ENCODE measurements around the gene ELK1.

The ELK1 gene

GRCh38 chrX:47619486-47620302 lies 30.7 kb downstream of the ELK1 start, which contains the start of gene SYN1:
SYN1 (minus strand) TSS chrX:47619857; CDS start chrX:47619728, 129 bp downstream.
- H3K9ac ChIP-seq (ENCODE audit: low read length), result no peak within 1 kb of the TSS
- H3K4me2 ChIP-seq (ENCODE audit: low read length), result peak within 1 kb of the TSS; percentile 74
- no peaks in the 10 kb centered on the region for H3K36me3 ChIP-seq (ENCODE audit: insufficient read depth, low read length)
- H2AFZ ChIP-seq (ENCODE audit: low read length), result no peak within 1 kb of the TSS
- H3K27me3 ChIP-seq (ENCODE audit: insufficient read depth, low read length), result no peaks in the 10 kb centered on the region
- no peaks in the 10 kb centered on the region for H3F3A ChIP-seq (ENCODE audit: insufficient read depth, low read length)
- no peaks in the 10 kb centered on the region for H4K20me1 ChIP-seq (ENCODE audit: insufficient read depth, low read length)
- H3K79me2 ChIP-seq (ENCODE audit: insufficient read depth, low read length), result no peaks in the 10 kb centered on the region
- no peak within 1 kb of the TSS for H3K27ac ChIP-seq (ENCODE audit: low read depth, low read length, poor library complexity, severe bottlenecking)
- TF ChIP-seq EZH2 (IDR thresholded peaks at IDR 0.05; ENCODE audit: borderline replicate concordance, low read length) (no peak), CTCF (IDR thresholded peaks at IDR 0.05; ENCODE audit: low read length) (peak; percentile 49; the same call in 1 of the 2 replicates)
- H3K9me3 ChIP-seq (ENCODE audit: low read length), result no peaks in the 10 kb centered on the region
- H3K4me1 ChIP-seq (ENCODE audit: insufficient read depth, low read length, severe bottlenecking), result no peaks in the 10 kb centered on the region
- peak within 1 kb of the TSS; percentile 56 for H3K4me3 ChIP-seq (ENCODE audit: low read depth, low read length, poor library complexity, severe bottlenecking)
- no peaks in the 10 kb centered on the region for H3K9me2 ChIP-seq (ENCODE audit: low read depth, low read length)

- Histone ChIP-seq H3K4me3 (ENCODE audit: low read depth, low read length, poor library complexity, severe bottlenecking) (peak overlapping the region; percentile 56), H3K4me2 (ENCODE audit: low read length) (peak overlapping the region; percentile 74), H3K9ac (ENCODE audit: low read length) (no peak overlapping the region)
These were observed 31.4 kb downstream of the ELK1 start for GRCh38 chrX:47618923-47619485.

GRCh38 chrX:47614618-47615017 lies 35.7 kb downstream of the ELK1 start:
- Histone ChIP-seq H4K20me1 (ENCODE audit: insufficient read depth, low read length) (no peaks in the 10 kb centered on the region), H3K4me2 (ENCODE audit: low read length) (no peak overlapping the region)

More at GRCh38 chrX:47618923-47619485, 31.4 kb downstream of the ELK1 start:
- no peak overlapping the region for H2AFZ ChIP-seq (ENCODE audit: low read length)
- no peaks in the 10 kb centered on the region for H3K27me3 ChIP-seq (ENCODE audit: insufficient read depth, low read length)
- H3K27ac ChIP-seq (ENCODE audit: low read depth, low read length, poor library complexity, severe bottlenecking), result no peak overlapping the region
- TF ChIP-seq EZH2 (IDR thresholded peaks at IDR 0.05; ENCODE audit: borderline replicate concordance, low read length) (no peak), CTCF (IDR thresholded peaks at IDR 0.05; ENCODE audit: low read length) (no peak)
- H3K9me2 ChIP-seq (ENCODE audit: low read depth, low read length), result no peaks in the 10 kb centered on the region
- H3K9me3 ChIP-seq (ENCODE audit: low read length), result no peaks in the 10 kb centered on the region
- H3K36me3 ChIP-seq (ENCODE audit: insufficient read depth, low read length), result no peaks in the 10 kb centered on the region
- H3F3A ChIP-seq (ENCODE audit: insufficient read depth, low read length), result no peaks in the 10 kb centered on the region
- H3K79me2 ChIP-seq (ENCODE audit: insufficient read depth, low read length), result no peaks in the 10 kb centered on the region
- no peaks in the 10 kb centered on the region for H4K20me1 ChIP-seq (ENCODE audit: insufficient read depth, low read length)
- H3K4me1 ChIP-seq (ENCODE audit: insufficient read depth, low read length, severe bottlenecking), result no peaks in the 10 kb centered on the region

More at GRCh38 chrX:47614618-47615017, 35.7 kb downstream of the ELK1 start:
- Histone ChIP-seq H3K36me3 (ENCODE audit: insufficient read depth, low read length) (no peaks in the 10 kb centered on the region), H3K27ac (ENCODE audit: low read depth, low read length, poor library complexity, severe bottlenecking) (no peak overlapping the region), H3K27me3 (ENCODE audit: insufficient read depth, low read length) (no peaks in the 10 kb centered on the region), H2AFZ (ENCODE audit: low read length) (no peak overlapping the region), H3K9ac (ENCODE audit: low read length) (no peak overlapping the region), H3K4me1 (ENCODE audit: insufficient read depth, low read length, severe bottlenecking) (no peaks in the 10 kb centered on the region), H3K4me3 (ENCODE audit: low read depth, low read length, poor library complexity, severe bottlenecking) (no peak overlapping the region), H3K79me2 (ENCODE audit: insufficient read depth, low read length) (no peaks in the 10 kb centered on the region), H3K9me2 (ENCODE audit: low read depth, low read length) (no peaks in the 10 kb centered on the region), H3F3A (ENCODE audit: insufficient read depth, low read length) (no peaks in the 10 kb centered on the region), H3K9me3 (ENCODE audit: low read length) (no peaks in the 10 kb centered on the region)
- TF ChIP-seq CTCF (IDR thresholded peaks at IDR 0.05; ENCODE audit: low read length) (no peak), EZH2 (IDR thresholded peaks at IDR 0.05; ENCODE audit: borderline replicate concordance, low read length) (no peak)

Data from OCI-LY1 (cell line).